Ammon's horn (tissue), 1 donor: ENCODE measurements around the gene ZFPM1.
"Not testable (repeated sequence)": the region's sequence is repeated elsewhere in the genome, so short reads cannot be mapped to it uniquely, and the experiment has no call there.

ENCODE experiments used
- DNase-seq: peaks from one replicate; pipeline ENCODE4 v3.0.0-alpha.2; 2016; ENCODE audit warnings: low spot score

The ZFPM1 gene

DNA sequence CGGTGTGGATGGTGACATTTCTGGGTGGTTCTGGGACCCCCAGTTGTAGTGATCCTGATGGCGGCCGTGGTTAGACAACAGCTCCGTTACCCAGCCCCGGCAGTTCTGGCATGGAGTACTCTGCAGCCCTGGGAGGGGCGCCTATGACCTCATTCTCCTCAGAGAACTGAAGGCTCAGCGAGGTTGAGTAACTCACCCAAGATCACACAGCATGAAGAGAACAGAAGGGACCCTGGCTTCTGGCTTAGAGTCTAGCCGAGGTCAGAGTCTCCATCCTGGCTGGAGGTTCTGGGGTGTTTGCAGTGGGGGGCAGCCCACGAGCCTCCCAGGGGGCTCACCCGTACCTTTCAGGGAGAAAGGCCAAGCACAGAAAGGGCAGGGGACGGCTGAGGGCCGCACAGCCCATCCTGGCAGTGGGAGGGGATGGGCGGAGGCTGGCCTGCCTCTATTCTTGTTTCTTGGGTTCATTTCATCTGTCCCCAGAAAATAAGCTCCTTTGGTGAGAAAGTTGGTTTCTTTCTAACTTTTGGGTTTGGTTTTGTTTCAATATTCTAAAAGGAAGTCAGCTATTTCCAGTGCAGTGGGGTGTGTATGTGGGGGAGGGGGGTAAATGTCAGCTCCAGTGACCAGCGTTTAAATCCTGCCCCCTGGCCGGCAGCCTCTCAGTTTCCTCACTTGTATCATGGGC, 13.2 kb downstream of the ZFPM1 start:
- no peak for DNase-seq

DNA sequence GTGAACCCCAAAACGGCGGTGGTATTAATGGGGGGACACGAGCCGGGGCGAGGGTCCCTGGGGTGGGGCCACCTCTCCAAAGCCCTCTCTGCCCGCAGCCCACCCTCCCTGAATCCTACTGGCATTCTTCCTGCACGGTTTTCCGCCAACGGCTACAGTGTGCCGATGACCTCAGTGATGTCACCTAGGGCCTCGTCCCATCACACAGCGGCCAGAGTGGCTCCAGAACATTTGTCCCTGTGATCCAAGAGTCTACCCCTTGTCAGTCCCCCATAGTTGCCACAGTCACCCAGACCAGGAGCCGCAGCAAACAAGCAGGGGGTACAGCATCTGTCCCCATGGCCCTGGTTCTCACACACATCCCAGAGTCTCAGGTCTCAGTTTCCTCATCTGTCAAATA, 13.9 kb downstream of the ZFPM1 start:
- no peak for DNase-seq

DNA sequence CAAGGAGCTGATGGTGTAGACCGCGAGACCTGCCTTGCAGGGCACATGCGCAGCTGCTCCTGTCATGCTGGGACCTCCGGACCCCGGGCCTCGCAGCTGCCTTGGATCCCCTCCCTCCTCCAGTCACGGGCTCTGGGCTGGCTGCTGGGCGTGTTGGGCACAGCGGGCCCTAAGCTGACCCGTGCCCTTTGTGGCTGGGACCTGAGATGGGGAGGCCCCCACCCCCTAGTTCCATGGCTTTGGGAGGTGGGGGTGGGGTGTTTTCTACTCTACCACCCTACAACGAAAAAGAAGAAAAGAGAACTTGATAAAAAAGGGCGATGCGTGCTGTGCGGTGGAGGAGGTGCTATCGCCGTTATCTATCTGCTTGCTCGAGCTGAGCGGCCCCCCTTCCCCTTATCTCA, 14.5 kb downstream of the ZFPM1 start:
- DNase-seq, result no peak

DNA sequence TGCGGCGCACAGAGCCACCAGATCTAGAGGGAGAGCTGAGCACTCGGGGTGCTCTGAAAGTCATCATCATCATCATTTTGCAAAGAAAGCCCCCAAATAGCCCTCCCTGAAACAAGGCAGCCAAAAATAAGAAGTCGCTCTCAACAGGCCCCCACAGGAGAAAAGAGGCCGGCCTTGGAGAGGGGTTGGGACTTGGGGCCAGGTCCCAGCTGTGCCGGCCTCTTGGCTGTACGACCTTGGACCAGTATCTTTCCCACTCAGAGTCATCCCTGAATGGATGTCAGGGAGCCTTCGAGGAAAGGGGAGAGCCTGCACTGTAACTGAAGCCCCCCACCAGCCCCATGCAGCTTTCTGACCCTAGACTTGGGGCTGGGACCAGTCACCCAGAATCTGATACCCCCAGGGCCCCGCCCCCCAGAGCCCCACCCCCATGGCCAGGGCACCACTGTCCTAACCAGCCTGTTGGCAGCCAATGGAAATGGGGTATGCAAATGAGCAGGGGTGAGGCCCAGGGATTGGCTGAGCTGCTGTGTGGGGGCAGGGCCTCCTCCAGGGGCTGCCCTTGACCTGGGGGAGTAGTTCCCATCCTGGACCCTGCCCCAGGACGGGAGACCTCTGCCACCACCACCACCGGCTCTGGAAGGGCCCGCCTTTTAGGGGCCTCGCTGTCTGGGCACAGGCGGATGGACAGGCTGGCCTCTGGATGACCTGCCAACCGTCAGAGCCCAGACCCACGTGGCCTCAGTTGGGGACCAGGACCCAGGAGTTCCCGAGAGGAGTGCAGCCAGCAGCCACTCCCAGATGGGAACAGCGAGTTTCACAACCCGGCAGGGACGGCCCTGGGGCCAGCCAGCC, 15.4 kb downstream of the ZFPM1 start:
- DNase-seq, result peak; percentile 29

DNA sequence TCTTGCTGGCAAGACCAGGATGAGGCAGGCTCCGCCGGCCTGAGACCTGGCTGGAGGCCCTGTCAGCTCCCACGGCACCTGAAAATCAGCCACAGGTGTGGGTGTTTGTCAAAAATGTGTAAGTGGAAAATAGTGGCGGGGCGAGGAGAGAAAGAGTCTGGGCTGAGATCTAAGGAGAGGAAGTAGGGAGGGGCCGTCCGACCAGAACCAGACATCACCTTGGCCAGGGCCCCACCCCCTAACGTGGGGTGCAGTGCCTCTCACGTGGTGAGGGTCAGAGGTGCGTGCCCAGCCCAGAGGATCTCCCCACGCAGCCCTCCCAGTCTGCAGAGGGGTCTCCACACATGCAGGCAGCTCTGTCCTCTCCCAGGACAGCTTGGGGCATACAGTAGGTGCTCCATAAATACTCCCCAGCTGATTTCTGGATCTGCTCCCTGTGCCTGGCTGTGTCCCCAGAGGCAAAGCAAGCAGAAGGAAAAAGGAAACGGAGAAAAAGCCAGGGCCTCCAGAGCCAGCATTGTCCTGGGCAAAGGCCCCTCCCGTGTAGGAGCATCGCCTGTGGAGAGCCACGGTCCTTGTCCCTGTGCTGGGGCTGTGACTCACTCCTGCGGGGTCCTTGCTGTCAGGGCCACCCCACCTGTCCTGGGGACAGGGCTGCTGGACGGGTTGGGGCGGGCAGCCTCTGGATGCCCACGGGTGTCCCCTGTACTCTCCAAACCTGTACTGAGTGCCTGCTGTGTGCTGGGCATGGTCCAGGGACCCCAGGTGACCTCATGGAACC, 16.7 kb downstream of the ZFPM1 start:
- DNase-seq, result no peak

DNA sequence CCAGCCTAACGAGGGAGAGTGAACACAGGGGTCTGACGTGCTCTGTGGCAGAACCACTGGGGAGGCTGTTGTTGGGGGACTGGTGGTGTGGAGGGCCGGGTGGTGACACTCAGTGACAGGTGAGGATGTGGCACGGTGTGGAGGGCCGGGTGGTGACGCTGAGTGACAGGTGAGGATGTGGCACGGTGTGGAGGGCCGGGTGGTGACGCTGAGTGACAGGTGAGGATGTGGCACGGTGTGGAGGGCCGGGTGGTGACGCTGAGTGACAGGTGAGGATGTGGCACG, 17.3 kb downstream of the ZFPM1 start:
- not testable (repeated sequence) for DNase-seq

DNA sequence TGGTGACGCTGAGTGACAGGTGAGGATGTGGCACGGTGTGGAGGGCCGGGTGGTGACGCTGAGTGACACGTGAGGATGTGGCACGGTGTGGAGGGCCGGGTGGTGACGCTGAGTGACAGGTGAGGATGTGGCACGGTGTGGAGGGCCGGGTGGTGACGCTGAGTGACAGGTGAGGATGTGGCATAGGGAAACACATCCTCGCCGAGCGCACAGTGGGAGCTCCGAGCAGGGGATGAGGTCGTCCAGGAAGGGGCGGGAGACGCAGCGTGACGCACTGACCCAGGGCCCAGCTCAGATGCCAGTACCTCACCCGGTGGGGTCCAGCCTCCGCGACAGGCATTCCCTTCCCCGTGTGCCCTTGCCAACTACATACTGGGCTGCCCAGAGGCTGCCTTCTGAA, 17.6 kb downstream of the ZFPM1 start:
- DNase-seq, result not testable (repeated sequence)

DNA sequence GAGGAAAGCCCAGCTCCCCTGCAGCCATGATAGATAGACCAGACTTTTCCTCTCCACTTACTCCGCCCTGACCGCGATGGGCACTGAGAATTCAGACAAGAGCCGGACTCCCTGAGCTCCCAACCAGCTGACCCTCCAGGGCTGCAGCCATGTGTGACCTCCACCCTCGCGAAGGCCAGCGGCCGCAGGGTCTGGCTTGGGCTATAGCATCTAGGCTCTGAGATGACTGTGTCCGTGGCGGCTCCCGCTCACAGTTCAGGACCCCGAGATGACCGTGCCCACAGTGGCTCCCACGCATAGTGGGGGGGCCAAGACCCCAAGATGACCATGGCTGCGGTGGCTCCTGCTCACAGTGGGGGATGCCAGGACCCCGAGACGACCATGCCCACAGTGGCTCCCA, 18.0 kb downstream of the ZFPM1 start:
- no peak for DNase-seq

DNA sequence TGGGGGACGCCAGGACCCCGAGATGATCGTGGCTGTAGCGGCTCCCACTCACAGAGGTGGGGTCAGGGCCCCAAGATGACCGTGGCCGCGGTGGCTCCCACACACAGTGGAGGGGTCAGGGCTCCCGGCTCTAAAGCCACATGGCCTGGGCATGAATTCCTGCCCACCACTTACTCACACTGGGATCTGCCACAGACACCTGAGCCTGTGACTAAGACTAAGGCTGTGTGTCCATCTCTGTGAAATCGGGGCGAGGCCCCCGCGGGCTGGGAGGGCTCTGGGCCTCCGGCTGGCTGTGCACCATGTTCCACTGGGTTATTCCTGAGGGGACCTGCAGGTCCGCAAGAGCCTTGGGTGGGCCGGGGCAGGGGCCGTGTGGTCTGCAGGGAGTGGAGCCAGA, 18.5 kb downstream of the ZFPM1 start:
- DNase-seq, result no peak

DNA sequence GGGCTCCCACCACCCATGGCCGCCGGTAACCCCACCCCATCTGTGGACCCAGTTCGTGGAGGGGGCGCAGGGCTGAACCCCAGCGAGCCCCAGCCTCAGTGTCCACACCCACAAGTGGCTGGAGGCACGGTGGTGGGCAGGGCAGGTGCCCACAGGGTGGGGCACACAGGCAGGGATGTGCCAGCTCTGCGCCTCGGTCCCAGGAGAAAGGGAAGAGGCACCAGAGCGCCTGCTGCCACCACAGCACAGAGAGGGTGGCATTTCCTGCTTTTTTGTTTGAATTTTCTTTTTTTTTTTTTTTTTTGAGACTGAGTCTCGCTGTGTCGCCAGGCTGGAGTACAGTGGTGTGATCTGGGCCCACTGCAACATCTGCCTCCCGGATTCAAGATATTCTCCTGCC, 19.0 kb downstream of the ZFPM1 start:
- no peak for DNase-seq

DNA sequence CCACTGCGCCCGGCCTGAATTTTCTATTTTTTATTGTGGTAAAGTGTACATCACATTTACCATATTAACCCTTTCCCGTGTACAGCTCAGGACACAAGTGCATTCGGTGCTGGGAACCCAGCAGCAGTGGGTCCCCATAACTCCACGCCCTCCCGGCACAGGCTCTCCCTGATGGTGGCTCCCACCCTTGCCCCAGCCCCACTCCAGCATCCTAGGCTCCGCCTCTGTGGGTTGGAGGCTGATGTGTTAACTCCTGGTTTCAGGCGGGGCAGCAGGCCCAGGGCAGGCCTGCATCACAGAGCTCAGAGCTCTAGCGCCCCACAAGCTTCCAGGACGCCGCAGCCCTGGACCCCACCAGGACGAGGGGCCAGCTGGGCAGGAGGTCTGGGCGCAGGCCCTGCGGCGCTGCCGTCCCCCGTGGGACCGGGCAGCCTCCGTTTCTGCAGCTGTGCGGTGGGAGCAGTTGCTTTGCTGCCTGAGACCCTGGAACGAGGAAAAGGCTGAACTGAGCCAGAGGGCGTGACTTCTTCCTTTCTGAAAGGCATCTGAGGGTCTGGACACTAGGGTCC, 19.6 kb downstream of the ZFPM1 start:
- DNase-seq, result no peak

DNA sequence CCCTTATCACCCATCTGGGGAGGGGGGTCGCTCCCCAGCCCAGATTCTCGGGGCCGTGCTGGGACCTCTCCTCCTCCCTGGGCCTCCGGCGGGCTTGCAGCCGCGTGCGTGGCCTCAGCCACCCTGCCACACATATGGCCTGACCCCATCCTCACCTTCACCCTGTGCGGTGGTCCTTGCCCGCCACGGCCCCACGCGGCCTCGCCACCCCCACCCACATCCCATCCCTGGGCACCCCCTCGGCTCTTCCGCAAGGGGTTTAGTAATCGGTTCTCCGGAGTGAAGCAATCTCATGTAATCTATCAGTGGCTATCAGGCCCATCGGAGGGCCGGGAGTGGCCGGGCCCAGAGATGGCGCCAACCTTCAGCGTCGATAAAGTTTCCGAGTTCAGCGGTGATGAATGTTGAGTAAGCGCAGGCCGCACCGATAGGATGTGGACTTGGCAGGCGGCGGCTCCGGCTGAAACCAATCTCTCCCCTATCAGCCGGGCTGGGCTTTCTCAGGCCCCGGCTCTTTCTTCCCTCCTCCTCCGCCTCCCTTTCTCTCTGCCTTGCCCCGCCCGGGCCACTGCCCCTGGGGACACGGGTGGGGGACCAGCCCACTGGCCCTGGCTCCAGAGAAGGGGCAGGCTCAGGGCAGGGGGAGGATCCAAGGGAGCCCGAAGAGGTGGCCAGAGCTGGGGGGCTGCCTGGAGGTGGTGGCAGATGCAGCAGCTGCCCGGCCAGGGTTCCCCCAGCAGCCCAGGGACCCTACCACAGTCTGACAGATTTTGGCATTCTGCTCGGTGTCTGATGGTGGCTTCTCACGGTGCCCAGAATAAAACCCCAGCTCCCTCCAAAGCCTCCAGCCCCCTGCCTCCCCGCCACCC, 20.8 kb downstream of the ZFPM1 start:
- DNase-seq, result no peak

DNA sequence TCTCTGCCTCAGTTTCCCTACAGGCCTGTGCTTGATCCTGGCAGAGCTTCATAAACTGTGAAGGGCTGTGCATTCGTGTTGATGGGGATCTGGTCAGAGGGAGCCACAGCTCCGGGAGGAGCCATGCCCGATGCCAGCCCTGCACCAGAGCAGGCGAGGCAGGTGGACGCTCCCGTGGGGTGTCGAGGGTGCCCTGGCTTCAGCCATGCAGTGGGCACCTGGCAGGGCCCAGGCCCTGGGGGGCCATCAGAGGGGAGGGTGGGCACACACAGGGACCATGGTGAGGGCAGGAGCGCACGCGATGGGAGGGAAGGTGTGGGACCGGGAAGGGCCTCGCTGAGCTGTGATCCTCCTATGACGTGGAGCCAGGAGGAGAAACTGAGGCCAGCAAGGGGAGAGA, 22.0 kb downstream of the ZFPM1 start:
- no peak for DNase-seq

DNA sequence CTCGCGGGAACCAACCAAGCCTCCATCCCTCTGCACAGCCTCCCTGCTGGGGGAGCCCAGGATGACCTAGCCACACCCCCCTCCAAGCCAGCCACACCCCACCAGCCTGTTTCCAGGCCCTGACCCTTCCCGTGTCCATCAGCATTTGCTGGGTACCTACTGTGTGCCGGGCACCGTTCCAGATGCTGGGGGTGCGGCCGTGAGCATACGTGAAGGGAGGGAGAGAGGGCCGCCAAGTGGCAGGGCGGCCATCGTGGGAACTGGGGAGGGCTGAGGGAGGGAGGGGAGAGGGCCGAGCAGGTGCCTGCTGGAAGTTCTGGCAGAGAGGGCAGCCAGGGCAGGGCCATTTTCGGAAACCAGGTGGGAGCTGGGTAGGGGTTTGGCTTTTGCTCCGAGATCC, 23.1 kb downstream of the ZFPM1 start:
- no peak for DNase-seq

DNA sequence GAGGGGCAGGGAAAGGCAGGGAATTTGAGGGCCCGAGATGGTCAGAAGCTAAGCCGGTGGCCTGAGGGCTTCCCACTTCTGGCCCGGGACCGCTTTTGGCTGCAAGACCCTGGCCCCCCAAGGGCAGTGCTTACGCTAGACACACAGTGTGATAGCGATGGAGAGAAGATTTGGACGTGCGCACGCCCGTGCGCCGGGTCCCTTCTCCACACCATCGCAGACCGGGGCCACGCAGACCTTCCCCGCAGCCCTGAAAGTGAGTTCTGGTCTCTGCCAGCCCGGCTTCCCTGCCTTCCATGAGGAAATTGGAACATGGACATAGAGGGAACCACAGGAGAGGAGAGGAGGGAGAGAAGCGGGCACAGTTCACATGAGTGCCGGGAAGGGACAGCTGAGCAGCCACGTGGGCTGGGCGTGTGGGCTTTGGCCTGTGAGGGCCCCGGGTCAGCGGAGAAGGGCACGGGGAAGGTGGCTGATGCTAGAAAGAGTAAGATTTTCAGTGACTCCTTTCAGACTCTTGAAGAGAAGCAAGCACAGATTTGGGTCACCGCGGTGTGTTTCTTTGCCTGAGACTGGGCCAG, 23.8 kb downstream of the ZFPM1 start:
- no peak for DNase-seq

DNA sequence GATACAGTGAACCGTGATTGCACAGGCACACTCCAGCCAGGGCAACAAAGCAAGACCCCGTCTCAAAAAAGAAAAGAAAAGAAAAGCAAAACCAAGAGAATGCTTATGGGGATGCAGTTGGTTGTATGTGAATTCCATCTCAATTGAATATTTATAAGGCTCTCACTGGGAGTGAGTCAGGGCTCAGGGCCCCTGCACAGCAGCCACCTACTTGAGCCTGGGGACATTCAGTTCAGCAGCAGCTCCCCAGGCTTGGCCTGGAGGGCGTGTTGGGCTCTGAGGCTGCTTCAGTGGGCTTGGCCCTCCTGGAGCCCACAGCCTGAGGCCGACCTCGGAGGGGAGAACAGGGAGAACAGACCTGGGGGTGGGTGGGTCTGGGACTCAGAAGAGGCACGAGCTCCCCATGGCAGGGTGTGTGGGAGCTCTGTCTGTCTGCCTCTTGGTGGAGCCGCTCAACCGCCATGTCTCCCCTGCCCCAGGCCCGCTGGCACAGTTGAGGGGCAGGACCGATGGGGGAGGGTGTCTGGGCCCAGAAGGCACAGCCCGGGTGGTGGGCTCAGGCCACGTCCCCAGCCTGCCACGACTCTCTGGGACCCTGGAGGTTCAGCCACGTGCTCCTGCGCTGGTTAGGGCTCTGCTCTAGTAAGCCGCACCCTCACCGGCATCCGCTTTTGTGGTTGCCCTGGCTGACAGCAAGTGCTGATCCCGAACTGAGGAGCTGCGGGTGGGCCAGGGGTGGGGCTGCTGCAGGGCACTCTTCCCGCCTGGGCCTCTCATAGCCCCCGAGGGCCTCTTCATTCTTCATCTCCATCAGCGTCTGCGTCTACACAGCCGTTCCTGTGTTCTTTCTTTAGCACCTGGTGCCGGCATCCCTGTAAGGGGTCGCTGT, 24.8 kb downstream of the ZFPM1 start:
- no peak for DNase-seq

DNA sequence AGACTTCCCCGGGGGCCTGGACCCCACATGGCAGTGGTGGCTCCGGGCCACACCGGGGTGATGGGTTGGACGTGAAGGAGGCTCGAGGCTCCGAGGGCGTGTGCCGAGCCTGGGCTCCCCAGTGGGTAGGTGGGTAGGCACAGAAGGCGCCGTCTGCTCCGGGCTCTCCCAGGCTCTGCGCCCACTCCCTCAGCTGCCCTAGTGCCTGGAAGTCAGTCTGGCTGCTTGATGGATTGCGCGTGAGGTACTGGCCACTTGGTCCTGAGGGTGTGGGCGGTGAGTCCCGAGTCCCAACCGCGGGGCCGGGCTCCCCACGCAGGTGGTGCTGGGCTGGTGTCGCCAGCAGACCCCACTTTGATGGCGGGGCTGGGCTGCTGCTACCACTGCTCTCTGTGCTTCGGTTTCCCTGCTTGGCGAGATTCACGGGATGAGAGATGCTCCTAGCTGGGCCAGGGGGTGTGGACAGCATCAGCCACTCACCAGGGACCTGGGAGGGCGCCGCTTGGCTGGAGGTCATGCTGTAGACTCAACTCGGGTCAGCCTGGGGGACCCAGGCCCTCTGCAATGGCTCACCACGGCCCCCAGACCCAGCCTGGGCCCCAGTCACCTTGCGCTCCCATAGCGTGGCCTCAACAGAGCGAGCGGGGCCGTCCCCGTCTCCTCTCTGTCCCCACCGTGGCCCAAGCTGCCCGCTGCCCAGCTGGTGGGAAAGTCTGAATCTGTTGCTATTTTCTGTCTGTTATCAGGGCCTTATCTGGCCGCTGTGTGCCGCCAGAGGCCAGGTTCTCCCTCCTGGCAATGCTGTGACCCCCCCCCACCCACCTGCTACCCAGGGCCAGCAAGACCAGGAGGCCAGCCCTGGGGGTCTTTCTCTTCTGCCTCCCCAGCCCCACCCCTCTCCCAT, 26.1 kb downstream of the ZFPM1 start:
- no peak for DNase-seq

DNA sequence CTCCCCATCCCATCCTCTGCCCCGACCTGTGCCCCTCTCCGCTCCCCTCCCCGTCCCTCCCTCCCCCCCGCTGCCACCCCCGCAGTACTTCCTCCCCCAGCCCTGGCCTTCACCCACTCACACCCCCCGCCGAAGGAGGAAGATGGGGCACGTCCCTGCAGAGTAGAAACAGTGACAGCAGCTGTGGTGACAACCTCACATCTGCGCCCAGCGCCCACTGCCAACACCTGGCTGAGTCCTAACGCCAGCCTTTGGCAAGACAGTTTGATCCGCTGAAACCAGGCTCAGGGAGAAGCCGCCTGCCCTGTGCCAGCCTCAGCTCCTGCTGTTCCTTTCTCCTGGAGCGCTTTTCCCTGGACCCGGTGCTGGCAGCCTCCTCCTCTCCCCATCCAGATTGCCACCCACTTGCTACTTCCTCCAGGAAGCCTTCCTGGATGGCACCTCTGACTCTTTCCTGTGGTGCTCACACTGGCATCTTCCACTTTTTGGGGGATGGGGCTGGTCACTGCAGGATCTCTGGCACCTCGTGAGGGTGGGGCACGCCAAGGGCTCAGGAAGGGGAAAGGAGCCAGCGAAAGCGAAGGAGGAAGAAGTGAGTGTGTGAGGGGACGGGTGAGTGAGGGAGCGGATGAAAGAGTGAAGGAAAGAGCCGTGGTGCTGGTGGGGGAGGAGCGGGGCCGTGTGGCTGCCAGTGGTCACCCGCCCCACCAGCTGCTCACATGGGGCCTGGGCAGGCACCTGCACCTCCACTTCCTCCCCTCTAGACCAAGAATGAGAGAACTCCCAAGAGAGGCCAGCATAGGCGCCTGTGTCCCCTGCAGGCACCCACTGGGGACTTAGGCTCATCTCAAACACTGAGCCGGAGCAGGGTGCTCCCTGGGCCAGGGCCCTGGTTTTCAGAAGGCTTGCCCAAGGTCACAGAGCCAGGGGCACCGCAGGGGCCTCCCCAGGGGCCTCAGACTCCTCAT, 27.0 kb downstream of the ZFPM1 start:
- no peak for DNase-seq
